Measurements from ENCODE around the gene HPF1. TPM values are rescaled to one million over a fixed set of nuclear protein-coding genes. Genes with fewer than 3 reads are reported as not detected.

The HPF1 gene
- total RNA-seq, 1 donor from 2014 or later: 32.3 TPM

DNA sequence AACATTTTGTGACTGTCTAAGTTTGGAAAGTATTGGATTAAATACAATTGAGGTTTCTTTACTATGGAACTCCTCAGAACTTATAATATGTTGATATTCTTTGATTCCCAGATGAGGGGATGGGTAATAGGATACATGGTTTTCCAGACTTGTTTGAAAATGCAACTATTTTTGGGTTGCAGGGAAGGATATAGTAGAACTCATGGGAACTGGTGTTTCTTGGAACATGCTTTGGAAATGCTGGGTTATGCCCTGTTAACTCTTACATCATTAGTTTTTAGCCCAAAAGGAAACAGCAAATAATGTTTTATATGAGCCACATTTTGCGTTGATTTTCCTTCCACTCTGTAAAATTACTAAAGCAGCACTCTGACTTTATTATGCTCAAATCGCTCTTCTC, 41.9 kb downstream of the HPF1 start:
- H3K36me3 Mint-ChIP-seq: peaks cover 3% of the 10 kb centered on the region
- H3K4me1 Mint-ChIP-seq (ENCODE audit: unreplicated experiment): no peaks in the 10 kb centered on the region
- H3K27ac Mint-ChIP-seq: no peak overlapping the region
- H3K27me3 Mint-ChIP-seq: no peaks in the 10 kb centered on the region
- H3K4me3 Mint-ChIP-seq: no peak overlapping the region
- TF ChIP-seq CTCF (conservative IDR thresholded peaks at IDR 0.05): no peak
- H3K9me3 Mint-ChIP-seq: no peaks in the 10 kb centered on the region
- DNase-seq (ENCODE audit: extremely low spot score, unreplicated experiment): no peak

GRCh38 chr4:169707958-169708643, 49.6 kb downstream of the HPF1 start:
- Mint-ChIP-seq H3K27ac (no peak overlapping the region), H3K4me1 (ENCODE audit: unreplicated experiment) (no peaks in the 10 kb centered on the region)
- no peak for DNase-seq (ENCODE audit: extremely low spot score, unreplicated experiment)

GRCh38 chr4:169698331-169698730, 59.4 kb downstream of the HPF1 start:
- Mint-ChIP-seq H3K36me3 (peaks cover 37% of the 10 kb centered on the region), H3K27me3 (no peaks in the 10 kb centered on the region), H3K4me1 (ENCODE audit: unreplicated experiment) (no peaks in the 10 kb centered on the region), H3K4me3 (no peak overlapping the region), H3K27ac (no peak overlapping the region), H3K9me3 (no peaks in the 10 kb centered on the region)
- no peak for TF ChIP-seq CTCF (conservative IDR thresholded peaks at IDR 0.05)
- no peak for DNase-seq (ENCODE audit: extremely low spot score, unreplicated experiment)

More at GRCh38 chr4:169707958-169708643, 49.6 kb downstream of the HPF1 start:
- Mint-ChIP-seq H3K27me3 (no peaks in the 10 kb centered on the region), H3K36me3 (peaks cover 15% of the 10 kb centered on the region), H3K4me3 (no peak overlapping the region), H3K9me3 (no peaks in the 10 kb centered on the region)
- no peak for TF ChIP-seq CTCF (conservative IDR thresholded peaks at IDR 0.05)

DNA sequence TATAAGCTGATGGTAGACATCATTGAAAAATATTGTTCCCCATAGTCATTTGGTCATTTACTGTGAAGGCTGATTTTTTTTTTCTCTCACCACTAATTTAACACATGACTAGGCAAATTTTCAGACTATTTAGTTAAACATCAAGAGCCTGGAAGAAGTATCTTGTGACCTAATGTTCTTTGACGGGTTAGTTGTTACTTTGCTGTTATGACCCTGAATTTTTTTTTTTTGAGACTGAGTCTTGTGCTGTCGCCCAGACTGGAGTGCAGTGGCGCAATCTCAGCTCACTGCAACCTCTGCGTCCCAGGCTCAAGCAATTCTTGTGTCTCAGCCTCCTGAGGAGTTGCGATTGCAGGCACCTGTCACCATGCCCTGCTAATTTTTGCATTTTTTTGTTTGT, 67.0 kb downstream of the HPF1 start:
- no peak for DNase-seq (ENCODE audit: extremely low spot score, unreplicated experiment)
- Mint-ChIP-seq H3K4me1 (ENCODE audit: unreplicated experiment) (no peaks in the 10 kb centered on the region), H3K27ac (no peak overlapping the region), H3K27me3 (no peaks in the 10 kb centered on the region), H3K4me3 (no peak overlapping the region), H3K36me3 (peaks cover 12% of the 10 kb centered on the region), H3K9me3 (no peaks in the 10 kb centered on the region)
- no peak for TF ChIP-seq CTCF (conservative IDR thresholded peaks at IDR 0.05)

DNA sequence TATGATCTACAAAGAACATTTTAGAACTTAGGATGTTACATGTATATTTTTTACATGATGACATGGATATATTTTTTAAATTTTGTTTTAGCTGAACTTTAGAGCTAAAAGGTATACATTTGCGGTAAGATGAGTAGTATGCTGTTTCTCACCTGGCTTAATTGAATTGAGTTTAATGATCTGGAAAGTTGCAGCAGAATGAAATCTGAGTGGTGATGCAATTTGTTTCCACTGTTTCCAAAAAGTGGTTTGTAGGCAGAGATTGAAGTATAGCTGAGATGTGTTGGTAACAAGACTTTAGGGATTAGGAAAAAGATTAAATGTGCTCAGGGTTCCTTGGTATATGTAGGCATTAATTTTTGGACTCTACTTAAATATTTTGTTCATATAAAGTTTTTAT, 68.1 kb downstream of the HPF1 start:
- no peaks in the 10 kb centered on the region for H3K4me1 Mint-ChIP-seq (ENCODE audit: unreplicated experiment)
- H3K4me3 Mint-ChIP-seq: no peak overlapping the region
- no peaks in the 10 kb centered on the region for H3K9me3 Mint-ChIP-seq
- no peak for DNase-seq (ENCODE audit: extremely low spot score, unreplicated experiment)
- H3K27ac Mint-ChIP-seq: no peak overlapping the region
- H3K27me3 Mint-ChIP-seq: no peaks in the 10 kb centered on the region
- TF ChIP-seq CTCF (conservative IDR thresholded peaks at IDR 0.05): no peak
- H3K36me3 Mint-ChIP-seq: peaks cover 12% of the 10 kb centered on the region

Measured in type B pancreatic cell (in vitro differentiated cells).